ENCODE results near the gene ENGASE.

DNA sequence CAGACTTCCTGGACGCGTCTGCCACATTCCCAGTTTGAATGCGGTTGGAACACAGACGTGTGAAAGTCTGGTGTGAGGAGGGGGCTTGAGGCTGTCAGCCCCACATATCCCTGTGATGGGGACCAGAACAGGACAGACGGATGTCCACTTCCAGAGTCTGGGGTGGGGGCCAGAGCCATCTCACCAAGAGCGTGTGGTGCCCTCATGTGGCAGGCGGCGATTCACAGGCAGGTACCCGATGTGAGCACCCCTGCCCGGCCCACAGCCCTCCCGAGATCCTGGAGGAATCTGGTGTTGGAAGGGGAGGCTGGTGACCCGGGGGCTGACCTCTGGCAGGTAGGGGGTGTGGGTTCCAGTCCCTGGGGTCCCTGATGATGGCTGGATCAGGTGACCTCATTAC is 51.5 kb downstream of the ENGASE start:
- TF ChIP-seq, protein P1, sequence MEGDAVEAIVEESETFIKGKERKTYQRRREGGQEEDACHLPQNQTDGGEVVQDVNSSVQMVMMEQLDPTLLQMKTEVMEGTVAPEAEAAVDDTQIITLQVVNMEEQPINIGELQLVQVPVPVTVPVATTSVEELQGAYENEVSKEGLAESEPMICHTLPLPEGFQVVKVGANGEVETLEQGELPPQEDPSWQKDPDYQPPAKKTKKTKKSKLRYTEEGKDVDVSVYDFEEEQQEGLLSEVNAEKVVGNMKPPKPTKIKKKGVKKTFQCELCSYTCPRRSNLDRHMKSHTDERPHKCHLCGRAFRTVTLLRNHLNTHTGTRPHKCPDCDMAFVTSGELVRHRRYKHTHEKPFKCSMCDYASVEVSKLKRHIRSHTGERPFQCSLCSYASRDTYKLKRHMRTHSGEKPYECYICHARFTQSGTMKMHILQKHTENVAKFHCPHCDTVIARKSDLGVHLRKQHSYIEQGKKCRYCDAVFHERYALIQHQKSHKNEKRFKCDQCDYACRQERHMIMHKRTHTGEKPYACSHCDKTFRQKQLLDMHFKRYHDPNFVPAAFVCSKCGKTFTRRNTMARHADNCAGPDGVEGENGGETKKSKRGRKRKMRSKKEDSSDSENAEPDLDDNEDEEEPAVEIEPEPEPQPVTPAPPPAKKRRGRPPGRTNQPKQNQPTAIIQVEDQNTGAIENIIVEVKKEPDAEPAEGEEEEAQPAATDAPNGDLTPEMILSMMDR (IDR thresholded peaks at IDR 0.05): no peak
- TF ChIP-seq POLR2AphosphoS5 (IDR thresholded peaks at IDR 0.05): no peak
- no peak for TF ChIP-seq POLR2A (IDR thresholded peaks at IDR 0.05)
